GM11168 (cell line): ENCODE results near the gene TMEM238L.

Source experiments
- in situ Hi-C: fragments of 300-500 bp; cut with MboI; formaldehyde crosslinking; loops from one replicate; pipeline ENCODE4 v1.12.0; 2022; ENCODE audit warnings: low sequenced_read_pairs; ENCODE audit not compliant: unreplicated experiment

The TMEM238L gene

GRCh38 chr17:10806545-10807262, 2.8 kb upstream of the TMEM238L start:
- in situ Hi-C loops: no loop called here

GRCh38 chr17:10805911-10806310, 2.0 kb upstream of the TMEM238L start:
- in situ Hi-C loops: no loop called here

- in situ Hi-C loops: no loop called here
Measured at GRCh38 chr17:10804546-10804945, 647 bp upstream of the TMEM238L start.

GRCh38 chr17:10803350-10803749, 549 bp downstream of the TMEM238L start:
- in situ Hi-C loops: no loop called here

GRCh38 chr17:10802496-10803284, 1.2 kb downstream of the TMEM238L start:
- in situ Hi-C loops: no loop called here

- in situ Hi-C loops: no loop called here
Measured at GRCh38 chr17:10799407-10799806, 4.5 kb downstream of the TMEM238L start.

- in situ Hi-C loops: no loop called here
Measured at GRCh38 chr17:10798910-10799309, 5.0 kb downstream of the TMEM238L start.

- in situ Hi-C loops: no loop called here
Measured at GRCh38 chr17:10798332-10798749, 5.6 kb downstream of the TMEM238L start.

- in situ Hi-C loops: no loop called here
Measured at GRCh38 chr17:10797476-10798328, 6.2 kb downstream of the TMEM238L start.

- in situ Hi-C loops: no loop called here
Measured at GRCh38 chr17:10793816-10794215, 10.1 kb downstream of the TMEM238L start.

- in situ Hi-C loops: no loop called here
Measured at GRCh38 chr17:10793256-10793655, 10.6 kb downstream of the TMEM238L start.

- in situ Hi-C loops: no loop called here
Measured at GRCh38 chr17:10792151-10792550, 11.7 kb downstream of the TMEM238L start.

- in situ Hi-C loops: no loop called here
Measured at GRCh38 chr17:10790491-10791401, 13.2 kb downstream of the TMEM238L start.

- in situ Hi-C loops: no loop called here
Measured at GRCh38 chr17:10789694-10790271, 14.1 kb downstream of the TMEM238L start.

GRCh38 chr17:10787306-10788045, 16.4 kb downstream of the TMEM238L start:
- in situ Hi-C loops: no loop called here

- in situ Hi-C loops: no loop called here
Measured at GRCh38 chr17:10785295-10785694, 18.6 kb downstream of the TMEM238L start.

- in situ Hi-C loops: no loop called here
Measured at GRCh38 chr17:10779609-10780008, 24.3 kb downstream of the TMEM238L start.

- in situ Hi-C loops: no loop called here
Measured at GRCh38 chr17:10777890-10778289, 26.0 kb downstream of the TMEM238L start.
